HG02642 (cell line): ENCODE data around the gene ATP13A2.

Experiments used
- ATAC-seq: cut with Tn5 transposase; IDR thresholded peaks from one replicate; pipeline ENCODE4 v1.9.1; 2021; ENCODE audit warnings: mild to moderate bottlenecking; ENCODE audit not compliant: unreplicated experiment, poor library complexity

ATP13A2 gene

GRCh38 chr1:17008208-17008855 lies 3.4 kb downstream of the ATP13A2 start:
- no peak for ATAC-seq

- no peak for ATAC-seq
These were observed 4.6 kb downstream of the ATP13A2 start for GRCh38 chr1:17007121-17007520.

- ATAC-seq: no peak
These were observed 6.4 kb downstream of the ATP13A2 start for GRCh38 chr1:17005365-17005740.

- no peak for ATAC-seq
These were observed 7.0 kb downstream of the ATP13A2 start for GRCh38 chr1:17004466-17005364.

- no peak for ATAC-seq
These were observed 9.2 kb downstream of the ATP13A2 start for GRCh38 chr1:17002524-17002902.

- no peak for ATAC-seq
These were observed 9.8 kb downstream of the ATP13A2 start for GRCh38 chr1:17001760-17002523.

GRCh38 chr1:16999863-17000262 lies 11.9 kb downstream of the ATP13A2 start:
- no peak for ATAC-seq

GRCh38 chr1:16998589-16998988 lies 13.1 kb downstream of the ATP13A2 start:
- ATAC-seq: no peak

GRCh38 chr1:16996845-16997244 lies 14.9 kb downstream of the ATP13A2 start:
- ATAC-seq: no peak

- no peak for ATAC-seq
These were observed 18.1 kb downstream of the ATP13A2 start for GRCh38 chr1:16993521-16994038.

GRCh38 chr1:16992675-16993074 lies 19.1 kb downstream of the ATP13A2 start:
- ATAC-seq: no peak

GRCh38 chr1:16992102-16992501 lies 19.6 kb downstream of the ATP13A2 start:
- ATAC-seq: no peak

- ATAC-seq: no peak
These were observed 20.2 kb downstream of the ATP13A2 start for GRCh38 chr1:16991571-16991970.

GRCh38 chr1:16989676-16990391 lies 21.9 kb downstream of the ATP13A2 start:
- ATAC-seq: no peak

GRCh38 chr1:16988210-16988609 lies 23.5 kb downstream of the ATP13A2 start:
- ATAC-seq: no peak

GRCh38 chr1:16986962-16987361 lies 24.8 kb downstream of the ATP13A2 start:
- no peak for ATAC-seq

GRCh38 chr1:16986560-16986959 lies 25.2 kb downstream of the ATP13A2 start:
- no peak for ATAC-seq

GRCh38 chr1:16986113-16986512 lies 25.6 kb downstream of the ATP13A2 start:
- no peak for ATAC-seq

- ATAC-seq: no peak
These were observed 27.0 kb downstream of the ATP13A2 start for GRCh38 chr1:16984717-16985116.

- ATAC-seq: no peak
These were observed 28.1 kb downstream of the ATP13A2 start for GRCh38 chr1:16983649-16984048.
